GM23338 (cell line): ENCODE data around the gene HELZ. TPM values are rescaled to one million over a fixed set of nuclear protein-coding genes. Genes with fewer than 3 reads are reported as not detected.

Source experiments
- ATAC-seq: fragments of 200-7000 bp; cut with Tn5 transposase; 3 replicates; pipeline ENCODE4 v1.9.1; 2020
- DNase-seq: peaks from one replicate; pipeline ENCODE4 v3.0.0-alpha.2; 2015; ENCODE audit warnings: low spot score
- H2AFZ ChIP-seq: fragments of 200-600 bp; sonication (generic); 2 replicates; pipeline ENCODE4 v1.8.0; 2016; ENCODE audit warnings: antibody characterized with exemption, mild to moderate bottlenecking, moderate library complexity
- H3F3A ChIP-seq: fragments of 200-600 bp; sonication (generic); replicated peaks from 2 replicates; pipeline ENCODE4 v1.8.0; 2017; ENCODE audit warnings: antibody characterized with exemption, mixed run types, low read depth
- H3K27ac ChIP-seq: fragments of 200-600 bp; sonication (generic); 2 replicates; pipeline ENCODE4 v1.6.1; 2016; ENCODE audit warnings: low read depth
- H3K27me3 ChIP-seq: fragments of 200-600 bp; sonication (generic); 2 replicates; pipeline ENCODE4 v1.8.0; 2016; ENCODE audit warnings: mild to moderate bottlenecking, mixed run types, moderate library complexity; ENCODE audit not compliant: insufficient read depth
- H3K36me3 ChIP-seq: fragments of 200-600 bp; sonication (generic); 2 replicates; pipeline ENCODE4 v1.8.0; 2016; ENCODE audit warnings: mild to moderate bottlenecking; ENCODE audit not compliant: insufficient read depth
- H3K4me1 ChIP-seq: fragments of 200-600 bp; sonication (generic); 2 replicates; pipeline ENCODE4 v1.8.0; 2016; ENCODE audit warnings: mild to moderate bottlenecking, moderate library complexity; ENCODE audit not compliant: insufficient read depth
- H3K4me2 ChIP-seq: fragments of 200-600 bp; sonication (generic); 2 replicates; pipeline ENCODE4 v1.7.1; 2017; ENCODE audit warnings: mixed run types
- H3K4me3 ChIP-seq: fragments of 200-600 bp; sonication (generic); 2 replicates; pipeline ENCODE4 v1.6.1; 2016; ENCODE audit warnings: mixed run types
- H3K79me2 ChIP-seq: fragments of 200-600 bp; sonication (generic); replicated peaks from 2 replicates; pipeline ENCODE4 v1.8.0; 2017; ENCODE audit warnings: mild to moderate bottlenecking; ENCODE audit not compliant: insufficient read depth
- H3K9me2 ChIP-seq: fragments of 200-600 bp; sonication (generic); 2 replicates; pipeline ENCODE4 v1.8.0; 2017; ENCODE audit not compliant: insufficient read depth
- H4K20me1 ChIP-seq: fragments of 200-600 bp; sonication (generic); replicated peaks from 2 replicates; pipeline ENCODE4 v1.8.0; 2017; ENCODE audit warnings: mild to moderate bottlenecking; ENCODE audit not compliant: insufficient read depth
- H3K27ac Mint-ChIP-seq: 2 replicates; pipeline ENCODE4 v1.8.0; 2020; ENCODE audit warnings: inconsistent platforms, mild to moderate bottlenecking, moderate library complexity, mixed read lengths
- H3K27me3 Mint-ChIP-seq: 3 replicates; pipeline ENCODE4 v1.8.0; 2022; ENCODE audit warnings: low read depth, mild to moderate bottlenecking, moderate library complexity, mixed read lengths, inconsistent platforms; ENCODE audit not compliant: insufficient read depth, poor library complexity
- H3K36me3 Mint-ChIP-seq: 3 replicates; pipeline ENCODE4 v1.8.0; 2021; ENCODE audit warnings: low read depth, mild to moderate bottlenecking, inconsistent platforms, moderate library complexity, mixed read lengths
- H3K4me1 Mint-ChIP-seq: 3 replicates; pipeline ENCODE4 v1.8.0; 2020; ENCODE audit warnings: mild to moderate bottlenecking, inconsistent platforms, mixed read lengths
- H3K4me3 Mint-ChIP-seq: 3 replicates; pipeline ENCODE4 v1.8.0; 2021; ENCODE audit warnings: moderate library complexity, mild to moderate bottlenecking, inconsistent platforms, mixed read lengths
- H3K9me3 Mint-ChIP-seq: 3 replicates; pipeline ENCODE4 v1.8.0; 2020; ENCODE audit warnings: moderate library complexity, mild to moderate bottlenecking, inconsistent platforms, mixed read lengths
- CREB1 ChIP-seq: fragments of 250-450 bp; sonication (Bioruptor Pico); IDR thresholded peaks from 2 replicates; pipeline ENCODE4 v1.5.0; 2020; ENCODE audit warnings: low read depth, mild to moderate bottlenecking, moderate library complexity
- EZH2phosphoT487 ChIP-seq: fragments of 200-600 bp; sonication (generic); IDR thresholded peaks from one replicate; pipeline ENCODE4 v1.8.1; 2018; ENCODE audit warnings: antibody characterized with exemption; ENCODE audit not compliant: unreplicated experiment
- JUNB ChIP-seq: IDR thresholded peaks from one replicate; pipeline ENCODE4 v1.6.1; 2016; ENCODE audit warnings: antibody characterized with exemption; ENCODE audit not compliant: unreplicated experiment
- NANOG ChIP-seq: IDR thresholded peaks from 2 replicates; pipeline ENCODE4 v1.6.1; 2016; ENCODE audit warnings: antibody characterized with exemption, borderline replicate concordance
- POLR2AphosphoS5 ChIP-seq: IDR thresholded peaks from 2 replicates; pipeline ENCODE4 v1.6.1; 2016; ENCODE audit warnings: antibody characterized with exemption, low read depth
- STAT1 ChIP-seq: IDR thresholded peaks from one replicate; pipeline ENCODE4 v1.6.1; 2016; ENCODE audit warnings: antibody characterized with exemption; ENCODE audit not compliant: unreplicated experiment
- ZNF114 ChIP-seq: fragments of 250-450 bp; sonication (Bioruptor Pico); IDR thresholded peaks from 2 replicates; pipeline ENCODE4 v1.5.0; 2020; ENCODE audit warnings: mild to moderate bottlenecking, moderate library complexity
- ZNF331 ChIP-seq: fragments of 250-450 bp; sonication (Bioruptor Pico); IDR thresholded peaks from 2 replicates; pipeline ENCODE4 v1.5.0; 2020; ENCODE audit warnings: low read depth, mild to moderate bottlenecking, moderate library complexity
- polyA plus RNA-seq: library from polyadenylated mRNA; unstranded; fragments of >200 nt; fragmentation: Nextera tagmentation; extraction: Ambion mirVana; gene quantifications from 2 replicates; pipeline ENCODE4 v1.2.1, GENCODE V29; 2016
- total RNA-seq: library from RNA; depleted of rRNA; stranded (reverse); fragments of >200 nt; shearing (Covaris generic); gene quantifications from 2 replicates; pipeline ENCODE4 v1.2.3, GENCODE V29; 2014
- TF ChIP-seq, protein P1 (sequence below): IDR thresholded peaks from 2 replicates; pipeline ENCODE4 v1.6.1; 2016; ENCODE audit warnings: antibody characterized with exemption
- TF ChIP-seq, protein P2 (sequence below), 2 experiments: fragments of 200-600 bp in 1 of 2; sonication (generic) in 1 of 2; conservative IDR thresholded peaks; 2 replicates each; pipeline versions ENCODE4 v1.5.1 to v1.6.1; 2016 to 2017; ENCODE audit warnings: antibody characterized with exemption in 2 of 2, low read depth in 2 of 2, mild to moderate bottlenecking in 2 of 2, moderate library complexity in 1 of 2
- TF ChIP-seq, protein P3 (sequence below): IDR thresholded peaks from one replicate; pipeline ENCODE4 v1.6.1; 2018; ENCODE audit warnings: antibody characterized with exemption; ENCODE audit not compliant: unreplicated experiment

Gene HELZ
- total and polyA plus RNA-seq, 2 experiments from 2014 or later: 38.9 to 62.0 TPM

DNA sequence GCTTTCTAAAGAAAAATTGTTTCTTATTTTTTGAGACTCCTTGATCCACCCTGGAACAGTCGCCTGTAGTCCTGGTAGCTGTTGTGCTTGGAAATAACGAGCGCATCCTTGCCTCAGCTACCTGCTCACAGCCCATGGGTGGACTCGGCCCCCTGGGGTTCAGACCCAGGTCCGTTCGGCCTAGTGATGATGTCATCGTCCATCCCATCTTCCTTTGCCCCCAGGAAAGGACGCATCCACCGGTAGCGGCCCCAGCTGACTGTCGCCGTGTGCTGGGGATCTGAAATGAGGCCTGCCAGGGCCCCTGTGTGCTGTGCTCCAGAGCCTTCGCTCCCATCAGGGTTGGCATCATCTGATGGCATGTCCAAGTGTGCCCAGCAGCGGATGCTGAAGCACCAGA, 212.6 kb downstream of the HELZ start:
- Histone ChIP-seq H2AFZ (no peak overlapping the region), H4K20me1 (no peaks in the 10 kb centered on the region), H3K79me2 (no peaks in the 10 kb centered on the region), H3K4me2 (no peak overlapping the region), H3K4me1 (no peaks in the 10 kb centered on the region), H3K27me3 (no peaks in the 10 kb centered on the region), H3K36me3 (no peaks in the 10 kb centered on the region), H3F3A (no peaks in the 10 kb centered on the region), H3K27ac (no peak overlapping the region), H3K4me3 (no peak overlapping the region), H3K9me2 (peaks cover 7% of the 10 kb centered on the region; the same call in 1 of the 2 replicates)
- Mint-ChIP-seq H3K27ac (no peak overlapping the region), H3K4me3 (no peak overlapping the region), H3K9me3 (no peaks in the 10 kb centered on the region; the same call in 2 of the 3 replicates), H3K4me1 (no peaks in the 10 kb centered on the region), H3K27me3 (peaks cover 2% of the 10 kb centered on the region), H3K36me3 (no peaks in the 10 kb centered on the region; the same call in 2 of the 3 replicates)
- no peak for TF ChIP-seq ZNF331 (CRISPR knock-in tag)
- TF ChIP-seq, protein P1, sequence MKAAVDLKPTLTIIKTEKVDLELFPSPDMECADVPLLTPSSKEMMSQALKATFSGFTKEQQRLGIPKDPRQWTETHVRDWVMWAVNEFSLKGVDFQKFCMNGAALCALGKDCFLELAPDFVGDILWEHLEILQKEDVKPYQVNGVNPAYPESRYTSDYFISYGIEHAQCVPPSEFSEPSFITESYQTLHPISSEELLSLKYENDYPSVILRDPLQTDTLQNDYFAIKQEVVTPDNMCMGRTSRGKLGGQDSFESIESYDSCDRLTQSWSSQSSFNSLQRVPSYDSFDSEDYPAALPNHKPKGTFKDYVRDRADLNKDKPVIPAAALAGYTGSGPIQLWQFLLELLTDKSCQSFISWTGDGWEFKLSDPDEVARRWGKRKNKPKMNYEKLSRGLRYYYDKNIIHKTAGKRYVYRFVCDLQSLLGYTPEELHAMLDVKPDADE: no peak
- no peak for DNase-seq
- ATAC-seq: no peak

DNA sequence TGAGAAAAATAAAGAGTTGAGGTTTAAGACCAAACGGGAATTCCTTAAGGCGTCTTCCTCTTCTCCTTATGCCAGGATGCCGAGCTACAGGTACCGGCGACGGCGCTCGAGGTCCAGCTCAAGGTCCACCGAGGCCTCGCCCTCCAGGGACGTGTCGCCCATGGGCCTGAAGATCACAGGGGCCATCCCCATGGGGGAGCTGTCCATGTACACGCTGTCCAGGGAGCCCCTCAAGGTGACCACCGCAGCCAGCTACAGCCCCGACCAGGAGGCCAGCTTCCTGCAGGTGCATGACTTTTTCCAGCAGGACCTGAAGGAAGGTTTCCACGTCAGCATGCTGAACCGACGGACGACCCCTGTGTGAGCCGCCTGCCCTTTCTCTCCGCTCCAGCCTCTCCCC, 214.4 kb downstream of the HELZ start:
- Histone ChIP-seq H3K27ac (no peak overlapping the region), H3F3A (no peaks in the 10 kb centered on the region), H3K4me3 (no peak overlapping the region), H3K4me2 (no peak overlapping the region), H3K4me1 (no peaks in the 10 kb centered on the region), H3K36me3 (no peaks in the 10 kb centered on the region), H3K27me3 (no peaks in the 10 kb centered on the region), H4K20me1 (no peaks in the 10 kb centered on the region), H2AFZ (no peak overlapping the region), H3K9me2 (peaks cover 7% of the 10 kb centered on the region; the same call in 1 of the 2 replicates), H3K79me2 (no peaks in the 10 kb centered on the region)
- no peak overlapping the region for H3K27ac Mint-ChIP-seq
- H3K4me3 Mint-ChIP-seq: no peak overlapping the region
- H3K9me3 Mint-ChIP-seq: no peaks in the 10 kb centered on the region; the same call in 2 of the 3 replicates
- ATAC-seq (no peak), DNase-seq (no peak)
- H3K27me3 Mint-ChIP-seq: peaks cover 2% of the 10 kb centered on the region
- H3K4me1 Mint-ChIP-seq: no peaks in the 10 kb centered on the region
- TF ChIP-seq POLR2AphosphoS5 (no peak), CREB1 (CRISPR knock-in tag) (no peak), STAT1 (no peak)
- H3K36me3 Mint-ChIP-seq: no peaks in the 10 kb centered on the region; the same call in 2 of the 3 replicates

DNA sequence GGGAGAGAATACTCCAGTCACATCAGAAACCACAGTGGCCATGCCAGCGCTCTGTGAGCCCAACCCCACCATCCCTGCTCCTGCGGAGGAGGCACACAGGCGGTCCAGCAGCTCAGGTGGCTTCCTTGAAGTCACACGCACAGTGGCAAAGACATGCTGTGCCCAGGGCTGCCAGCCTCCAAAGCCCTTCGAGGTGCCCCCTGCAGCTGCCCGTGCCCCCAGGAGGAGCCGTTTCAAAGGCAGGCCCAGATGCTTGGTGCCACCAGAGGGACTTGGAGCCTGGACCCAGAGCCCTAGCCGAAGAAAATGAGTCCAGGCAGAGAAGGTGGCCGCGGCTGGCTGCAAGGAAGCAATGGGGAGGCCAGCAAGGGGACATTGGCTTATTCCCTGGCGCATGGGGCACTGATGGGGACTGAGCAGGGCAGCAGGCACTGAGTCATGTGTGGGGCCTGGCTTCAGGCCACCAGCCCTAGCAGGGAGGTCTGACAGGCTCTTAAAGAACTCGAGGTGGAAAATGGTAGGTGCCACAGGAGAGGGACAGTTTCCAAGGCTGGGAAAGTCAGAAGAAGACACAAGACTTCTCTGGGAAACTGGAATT, 217.9 kb downstream of the HELZ start:
- no peaks in the 10 kb centered on the region for H3K36me3 Mint-ChIP-seq
- no peaks in the 10 kb centered on the region for H3F3A ChIP-seq
- no peak overlapping the region for H2AFZ ChIP-seq
- H4K20me1 ChIP-seq: no peaks in the 10 kb centered on the region
- H3K9me3 Mint-ChIP-seq: no peaks in the 10 kb centered on the region
- H3K36me3 ChIP-seq: no peaks in the 10 kb centered on the region
- H3K27me3 ChIP-seq: no peaks in the 10 kb centered on the region
- ATAC-seq (no peak), DNase-seq (no peak)
- H3K27ac Mint-ChIP-seq: no peak overlapping the region
- H3K79me2 ChIP-seq: no peaks in the 10 kb centered on the region
- peaks cover 2% of the 10 kb centered on the region for H3K27me3 Mint-ChIP-seq
- no peaks in the 10 kb centered on the region for H3K4me1 Mint-ChIP-seq
- no peaks in the 10 kb centered on the region for H3K9me2 ChIP-seq
- H3K4me3 Mint-ChIP-seq: no peak overlapping the region
- no peak overlapping the region for H3K4me3 ChIP-seq
- H3K4me2 ChIP-seq: no peak overlapping the region
- no peak overlapping the region for H3K27ac ChIP-seq
- TF ChIP-seq, protein P2, sequence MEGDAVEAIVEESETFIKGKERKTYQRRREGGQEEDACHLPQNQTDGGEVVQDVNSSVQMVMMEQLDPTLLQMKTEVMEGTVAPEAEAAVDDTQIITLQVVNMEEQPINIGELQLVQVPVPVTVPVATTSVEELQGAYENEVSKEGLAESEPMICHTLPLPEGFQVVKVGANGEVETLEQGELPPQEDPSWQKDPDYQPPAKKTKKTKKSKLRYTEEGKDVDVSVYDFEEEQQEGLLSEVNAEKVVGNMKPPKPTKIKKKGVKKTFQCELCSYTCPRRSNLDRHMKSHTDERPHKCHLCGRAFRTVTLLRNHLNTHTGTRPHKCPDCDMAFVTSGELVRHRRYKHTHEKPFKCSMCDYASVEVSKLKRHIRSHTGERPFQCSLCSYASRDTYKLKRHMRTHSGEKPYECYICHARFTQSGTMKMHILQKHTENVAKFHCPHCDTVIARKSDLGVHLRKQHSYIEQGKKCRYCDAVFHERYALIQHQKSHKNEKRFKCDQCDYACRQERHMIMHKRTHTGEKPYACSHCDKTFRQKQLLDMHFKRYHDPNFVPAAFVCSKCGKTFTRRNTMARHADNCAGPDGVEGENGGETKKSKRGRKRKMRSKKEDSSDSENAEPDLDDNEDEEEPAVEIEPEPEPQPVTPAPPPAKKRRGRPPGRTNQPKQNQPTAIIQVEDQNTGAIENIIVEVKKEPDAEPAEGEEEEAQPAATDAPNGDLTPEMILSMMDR (conservative IDR thresholded peaks at IDR 0.05; ENCODE audit: low read depth in 2 of 2): no peak
- TF ChIP-seq NANOG (no peak), POLR2AphosphoS5 (no peak), JUNB (no peak), STAT1 (no peak), ZNF114 (CRISPR knock-in tag) (no peak), EZH2phosphoT487 (no peak)
- TF ChIP-seq, protein P1: no peak
- TF ChIP-seq, protein P3, sequence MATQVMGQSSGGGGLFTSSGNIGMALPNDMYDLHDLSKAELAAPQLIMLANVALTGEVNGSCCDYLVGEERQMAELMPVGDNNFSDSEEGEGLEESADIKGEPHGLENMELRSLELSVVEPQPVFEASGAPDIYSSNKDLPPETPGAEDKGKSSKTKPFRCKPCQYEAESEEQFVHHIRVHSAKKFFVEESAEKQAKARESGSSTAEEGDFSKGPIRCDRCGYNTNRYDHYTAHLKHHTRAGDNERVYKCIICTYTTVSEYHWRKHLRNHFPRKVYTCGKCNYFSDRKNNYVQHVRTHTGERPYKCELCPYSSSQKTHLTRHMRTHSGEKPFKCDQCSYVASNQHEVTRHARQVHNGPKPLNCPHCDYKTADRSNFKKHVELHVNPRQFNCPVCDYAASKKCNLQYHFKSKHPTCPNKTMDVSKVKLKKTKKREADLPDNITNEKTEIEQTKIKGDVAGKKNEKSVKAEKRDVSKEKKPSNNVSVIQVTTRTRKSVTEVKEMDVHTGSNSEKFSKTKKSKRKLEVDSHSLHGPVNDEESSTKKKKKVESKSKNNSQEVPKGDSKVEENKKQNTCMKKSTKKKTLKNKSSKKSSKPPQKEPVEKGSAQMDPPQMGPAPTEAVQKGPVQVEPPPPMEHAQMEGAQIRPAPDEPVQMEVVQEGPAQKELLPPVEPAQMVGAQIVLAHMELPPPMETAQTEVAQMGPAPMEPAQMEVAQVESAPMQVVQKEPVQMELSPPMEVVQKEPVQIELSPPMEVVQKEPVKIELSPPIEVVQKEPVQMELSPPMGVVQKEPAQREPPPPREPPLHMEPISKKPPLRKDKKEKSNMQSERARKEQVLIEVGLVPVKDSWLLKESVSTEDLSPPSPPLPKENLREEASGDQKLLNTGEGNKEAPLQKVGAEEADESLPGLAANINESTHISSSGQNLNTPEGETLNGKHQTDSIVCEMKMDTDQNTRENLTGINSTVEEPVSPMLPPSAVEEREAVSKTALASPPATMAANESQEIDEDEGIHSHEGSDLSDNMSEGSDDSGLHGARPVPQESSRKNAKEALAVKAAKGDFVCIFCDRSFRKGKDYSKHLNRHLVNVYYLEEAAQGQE: no peak
- H3K4me1 ChIP-seq: no peaks in the 10 kb centered on the region
